GM12878 (cell line): ENCODE measurements around the gene TRAP1. TPM values are rescaled to one million over a fixed set of nuclear protein-coding genes. Genes with fewer than 3 reads are reported as not detected.

ENCODE experiments used
- ATAC-seq: fragments of 200-7000 bp; cut with Tn5 transposase; 3 replicates; pipeline ENCODE4 v1.9.1; 2020; ENCODE audit warnings: mild to moderate bottlenecking, moderate library complexity
- BruUV-seq: library from RNA; stranded (reverse); fragments of 400-500 nt; replicated peaks from 2 replicates; lab custom pipeline; 2021; lab: Mats Ljungman, UMichigan
- CTCF ChIA-PET: fragments of 300-600 bp; sonication (Branson Sonifier 250); formaldehyde crosslinking; extraction: SDS; loops from one replicate; lab custom pipeline; 2021; ENCODE audit warnings: inconsistent platforms; lab: Yijun Ruan, JAX
- POLR2A ChIA-PET: fragments of 350-600 bp; formaldehyde crosslinking; extraction: SDS; loops from one replicate; lab custom pipeline; 2021; ENCODE audit warnings: inconsistent platforms; lab: Charles Lee
- RAD21 ChIA-PET: fragments of 300-600 bp; sonication (Branson Sonifier 250); formaldehyde crosslinking; loops from one replicate; lab custom pipeline; 2023; ENCODE audit warnings: antibody characterized with exemption; ENCODE audit not compliant: unreplicated experiment; lab: Charles Lee
- SMC1A ChIA-PET: fragments of 300-600 bp; sonication (Branson Sonifier 250); formaldehyde crosslinking; loops from one replicate; lab custom pipeline; 2023; ENCODE audit not compliant: unreplicated experiment, uncharacterized antibody; lab: Charles Lee
- DNase-seq: peaks from one replicate; pipeline ENCODE4 v3.0.0-alpha.2; 2011; ENCODE audit warnings: low read depth, low spot score
- FAIRE-seq: peaks from 3 replicates; lab custom pipeline; 2011; peaks lifted over from hg19 to GRCh38; lab: Jason Lieb, UNC
- H2AFZ ChIP-seq: 2 replicates; pipeline ENCODE4 v1.6.0; 2011; ENCODE audit warnings: low read depth, low read length, control low read depth; ENCODE audit not compliant: control insufficient read depth
- H3K27ac ChIP-seq: 2 replicates; pipeline ENCODE4 v1.5.1; 2011; ENCODE audit warnings: control low read depth; ENCODE audit not compliant: control insufficient read depth, insufficient read depth
- H3K27me3 ChIP-seq, 2 experiments: replicated peaks in 1 of 2; 2 replicates each; pipeline versions ENCODE4 v1.6.0 to v1.6.1; 2011; ENCODE audit warnings: low read length in 1 of 2; ENCODE audit not compliant: control insufficient read depth in 2 of 2, insufficient read depth in 2 of 2
- H3K36me3 ChIP-seq, 2 experiments: 2 replicates each; pipeline ENCODE4 v1.5.1; 2011; ENCODE audit warnings: low read length in 1 of 2; ENCODE audit not compliant: control insufficient read depth in 2 of 2, insufficient read depth in 2 of 2
- H3K4me1 ChIP-seq: 2 replicates; pipeline ENCODE4 v1.6.1; 2011; ENCODE audit warnings: mild to moderate bottlenecking, low read length, moderate library complexity, mixed read lengths; ENCODE audit not compliant: control insufficient read depth, insufficient read depth
- H3K4me2 ChIP-seq: 2 replicates; pipeline ENCODE4 v1.6.0; 2011; ENCODE audit warnings: control low read depth; ENCODE audit not compliant: control insufficient read depth, insufficient read depth
- H3K4me3 ChIP-seq: fragments of 200-600 bp; sonication (generic); 2 replicates; pipeline ENCODE4 v1.5.1; 2016
- H3K79me2 ChIP-seq: 2 replicates; pipeline ENCODE4 v1.6.0; 2011; ENCODE audit warnings: low read length; ENCODE audit not compliant: control insufficient read depth, insufficient read depth
- H3K9ac ChIP-seq: 2 replicates; pipeline ENCODE4 v1.8.0; 2011; ENCODE audit warnings: low read length, control low read depth, mixed read lengths; ENCODE audit not compliant: control insufficient read depth, insufficient read depth
- H3K9me3 ChIP-seq: replicated peaks from 3 replicates; pipeline ENCODE4 v1.5.1; 2011; ENCODE audit warnings: mild to moderate bottlenecking, low read length; ENCODE audit not compliant: control insufficient read depth, insufficient read depth
- H4K20me1 ChIP-seq: 2 replicates; pipeline ENCODE4 v1.6.0; 2011; ENCODE audit not compliant: control insufficient read depth, insufficient read depth
- GATAD2B ChIP-seq: fragments of 450-650 bp; conservative IDR thresholded peaks from 2 replicates; pipeline ENCODE4 v1.6.1; 2017; ENCODE audit warnings: low read depth, mild to moderate bottlenecking, moderate library complexity
- KDM1A ChIP-seq: fragments of 200-600 bp; sonication (generic); IDR thresholded peaks from 2 replicates; pipeline ENCODE4 v1.6.1; 2016; ENCODE audit warnings: borderline replicate concordance
- PBX3 ChIP-seq: IDR thresholded peaks from 2 replicates; pipeline ENCODE4 v1.6.1; 2011; ENCODE audit warnings: mild to moderate bottlenecking, low read depth, low read length, moderate library complexity; ENCODE audit not compliant: insufficient replicate concordance
- POLR2A ChIP-seq: IDR thresholded peaks from 2 replicates; pipeline ENCODE4 v1.6.1; 2011; ENCODE audit warnings: low read depth, mild to moderate bottlenecking, low read length
- STAT1 ChIP-seq: fragments of 450-650 bp; conservative IDR thresholded peaks from 2 replicates; pipeline ENCODE4 v1.6.1; 2014; ENCODE audit warnings: antibody characterized with exemption, mild to moderate bottlenecking
- ZNF687 ChIP-seq: fragments of 450-650 bp; IDR thresholded peaks from 2 replicates; pipeline ENCODE4 v1.6.1; 2017; ENCODE audit warnings: mild to moderate bottlenecking, moderate library complexity
- WGBS: methylation state at CpG from one replicate; pipeline ENCODE4 v1.1.6; 2016; ENCODE audit warnings: low lambda C conversion rate; ENCODE audit not compliant: insufficient replicate concordance, insufficient coverage; ENCODE audit errors: missing lambda C conversion rate; 5-methylcytosine and 5-hydroxymethylcytosine counted together
- in situ Hi-C: fragments of 300-500 bp; cut with MboI; formaldehyde crosslinking; loops from 9 replicates; pipeline ENCODE4 v1.14.3; 2018; ENCODE audit warnings: mixed read lengths
- intact Hi-C: fragments of 100-400 bp; cut with micrococcal nuclease; formaldehyde crosslinking; loops from one replicate; pipeline ENCODE4 v1.14.2; 2022; ENCODE audit not compliant: unreplicated experiment
- polyA plus RNA-seq, 11 experiments: library from polyadenylated mRNA; depleted of rRNA in 4 of 11; unstranded in 6 of 11; stranded (reverse) in 5 of 11; fragments of >200 nt; fragmentation: Nextera tagmentation in 4 of 11; fragmentation: Illumina TruSeq in 1 of 11; extraction: Ambion mirVana in 4 of 11; extraction: Trizol in 1 of 11; gene quantifications; 1 replicate in 1 of 11; 2 replicates in 10 of 11; pipeline versions ENCODE4 v1.2.1 to v1.2.3, GENCODE V29; 2011 to 2016; ENCODE audit warnings: inconsistent platforms in 2 of 11, missing spikeins in 2 of 11, low read depth in 1 of 11
- total RNA-seq, 4 experiments: library from RNA; depleted of rRNA in 3 of 4; stranded (reverse); fragments of >200 nt in 3 of 4; fragmentation: Illumina TruSeq in 1 of 4; extraction: Trizol in 1 of 4; gene quantifications; 2 replicates each; pipeline versions ENCODE4 v1.2.1 to v1.2.3, GENCODE V29; 2013 to 2021

TRAP1 gene
- total and polyA plus RNA-seq, 10 of the 15 experiments (the other 5 are each of a cell fraction or from before 2014, with no cell fraction given) = 16.3 to 442 (median 241) TPM

GRCh38 chr16:3732171-3732570 lies 14.8 kb upstream of the TRAP1 start:
- Histone ChIP-seq H4K20me1 (no peaks in the 10 kb centered on the region), H3K4me3 (no peak overlapping the region), H3K79me2 (no peaks in the 10 kb centered on the region), H3K9me3 (no peaks in the 10 kb centered on the region), H3K4me2 (no peak overlapping the region), H2AFZ (no peak overlapping the region), H3K27me3 (no peaks in the 10 kb centered on the region), H3K4me1 (no peaks in the 10 kb centered on the region), H3K36me3 (peaks cover 25 to 56% of the 10 kb centered on the region in 2 experiments), H3K27ac (no peak overlapping the region), H3K9ac (no peak overlapping the region)
- ChIA-PET POLR2A (no interaction called here), CTCF (no interaction called here), RAD21 (interaction anchor here (1.2 kb wide), 1 partner anchor 49 kb away, joined by 3 read pairs; no protein-coding TSS in a partner anchor), SMC1A (interaction anchor here (0.9 kb wide), 1 partner anchor 9 kb away, joined by 3 read pairs; no protein-coding TSS in a partner anchor)
- FAIRE-seq = no peak
- intact Hi-C loops (no loop called here), in situ Hi-C loops (no loop called here)
- no TSS peak for BruUV-seq
- 86% methylated on average over 8 of the region's 8 CpGs for WGBS
- DNase-seq = no peak
- TF ChIP-seq GATAD2B = no peak
- no peak for ATAC-seq

- POLR2A ChIA-PET = no interaction called here
These were observed 14.0 kb upstream of the TRAP1 start for GRCh38 chr16:3731126-3731935.

More at GRCh38 chr16:3731126-3731935, 14.0 kb upstream of the TRAP1 start:
- no peak for DNase-seq
- no peak for ATAC-seq
- SMC1A ChIA-PET = interaction anchor here (0.9 kb wide), 1 partner anchor 10 kb away, joined by 3 read pairs; no protein-coding TSS in a partner anchor
- BruUV-seq = no TSS peak
- RAD21 ChIA-PET = interaction anchor here (1.2 kb wide), 1 partner anchor 50 kb away, joined by 3 read pairs; no protein-coding TSS in a partner anchor
- H3K79me2 ChIP-seq = no peaks in the 10 kb centered on the region
- CTCF ChIA-PET = interaction anchor here (0.6 kb wide), 1 partner anchor 204 kb away, joined by 3 read pairs; no protein-coding TSS in a partner anchor
- WGBS = 95% methylated on average over 31 of the region's 34 CpGs
- no peaks in the 10 kb centered on the region for H3K4me1 ChIP-seq
- H3K27me3 ChIP-seq = no peaks in the 10 kb centered on the region
- FAIRE-seq = no peak
- H3K4me2 ChIP-seq = no peak overlapping the region
- H2AFZ ChIP-seq = no peak overlapping the region
- in situ Hi-C loops = no loop called here
- H3K36me3 ChIP-seq = peaks cover 19 to 56% of the 10 kb centered on the region in 2 experiments
- H3K4me3 ChIP-seq = no peak overlapping the region
- TF ChIP-seq STAT1 (no peak), KDM1A (no peak), ZNF687 (no peak), PBX3 (no peak), POLR2A (peak; percentile 14; the same call in 1 of the 2 replicates)
- TF ChIP-seq, all 136 proteins: peak for 1
- no peaks in the 10 kb centered on the region for H3K9me3 ChIP-seq
- intact Hi-C loops = no loop called here
- H4K20me1 ChIP-seq = no peaks in the 10 kb centered on the region
- no peak overlapping the region for H3K9ac ChIP-seq
- H3K27ac ChIP-seq = no peak overlapping the region
